ENCODE results near the gene CEP19. TPM values are rescaled to one million over a fixed set of nuclear protein-coding genes. Genes with fewer than 3 reads are reported as not detected.
"Not testable (repeated sequence)": the region's sequence is repeated elsewhere in the genome, so short reads cannot be mapped to it uniquely, and the experiment has no call there.

The CEP19 gene
- total RNA-seq, 4 donors from 2014 or later: 0.94 to 2.5 (median 1.2) TPM

DNA sequence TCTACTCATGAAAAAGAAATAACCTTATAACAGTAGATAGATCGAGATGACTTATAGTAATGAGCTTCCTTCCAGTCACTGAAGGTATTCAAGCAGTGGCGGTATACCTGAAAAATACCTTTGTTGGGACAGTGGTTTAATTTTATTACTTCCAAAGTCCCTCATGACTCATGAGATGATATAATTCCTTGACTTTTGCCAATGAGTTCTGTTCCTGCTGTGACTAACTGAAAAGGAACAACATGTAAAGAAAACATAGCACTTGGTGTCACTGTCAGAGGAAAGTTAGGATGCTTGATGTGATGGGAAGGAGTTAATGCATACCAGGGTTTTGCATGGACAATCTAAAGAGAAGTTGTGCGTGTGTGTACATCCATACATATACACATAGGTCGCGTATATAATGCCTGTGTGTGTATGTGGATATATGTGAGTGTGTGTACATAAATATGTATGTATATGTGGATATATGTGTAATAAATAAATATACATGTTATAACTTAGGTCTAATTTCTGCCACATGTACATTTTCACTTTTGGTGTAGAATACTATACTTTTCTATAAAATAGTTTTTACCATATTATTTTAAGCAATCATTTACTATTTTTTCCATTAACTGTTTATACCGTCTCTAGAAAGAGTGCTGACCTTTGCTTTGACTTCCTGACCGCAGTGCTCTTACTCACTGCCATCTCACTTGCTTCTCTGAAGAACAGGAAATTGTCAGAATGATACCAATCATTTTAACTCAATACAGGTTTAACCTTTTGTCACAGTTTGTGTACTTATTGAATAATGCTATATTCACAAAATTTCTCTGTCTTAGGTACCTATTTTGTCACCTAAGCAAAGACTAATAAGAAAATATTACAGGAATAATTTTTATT lies 15.0 kb upstream of the CEP19 start:
- ATAC-seq (ENCODE audit: low FRiP score) (no peak), DNase-seq (ENCODE audit: low spot score) (no peak)
- TF ChIP-seq, protein P1, sequence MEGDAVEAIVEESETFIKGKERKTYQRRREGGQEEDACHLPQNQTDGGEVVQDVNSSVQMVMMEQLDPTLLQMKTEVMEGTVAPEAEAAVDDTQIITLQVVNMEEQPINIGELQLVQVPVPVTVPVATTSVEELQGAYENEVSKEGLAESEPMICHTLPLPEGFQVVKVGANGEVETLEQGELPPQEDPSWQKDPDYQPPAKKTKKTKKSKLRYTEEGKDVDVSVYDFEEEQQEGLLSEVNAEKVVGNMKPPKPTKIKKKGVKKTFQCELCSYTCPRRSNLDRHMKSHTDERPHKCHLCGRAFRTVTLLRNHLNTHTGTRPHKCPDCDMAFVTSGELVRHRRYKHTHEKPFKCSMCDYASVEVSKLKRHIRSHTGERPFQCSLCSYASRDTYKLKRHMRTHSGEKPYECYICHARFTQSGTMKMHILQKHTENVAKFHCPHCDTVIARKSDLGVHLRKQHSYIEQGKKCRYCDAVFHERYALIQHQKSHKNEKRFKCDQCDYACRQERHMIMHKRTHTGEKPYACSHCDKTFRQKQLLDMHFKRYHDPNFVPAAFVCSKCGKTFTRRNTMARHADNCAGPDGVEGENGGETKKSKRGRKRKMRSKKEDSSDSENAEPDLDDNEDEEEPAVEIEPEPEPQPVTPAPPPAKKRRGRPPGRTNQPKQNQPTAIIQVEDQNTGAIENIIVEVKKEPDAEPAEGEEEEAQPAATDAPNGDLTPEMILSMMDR (IDR thresholded peaks at IDR 0.05): no peak

DNA sequence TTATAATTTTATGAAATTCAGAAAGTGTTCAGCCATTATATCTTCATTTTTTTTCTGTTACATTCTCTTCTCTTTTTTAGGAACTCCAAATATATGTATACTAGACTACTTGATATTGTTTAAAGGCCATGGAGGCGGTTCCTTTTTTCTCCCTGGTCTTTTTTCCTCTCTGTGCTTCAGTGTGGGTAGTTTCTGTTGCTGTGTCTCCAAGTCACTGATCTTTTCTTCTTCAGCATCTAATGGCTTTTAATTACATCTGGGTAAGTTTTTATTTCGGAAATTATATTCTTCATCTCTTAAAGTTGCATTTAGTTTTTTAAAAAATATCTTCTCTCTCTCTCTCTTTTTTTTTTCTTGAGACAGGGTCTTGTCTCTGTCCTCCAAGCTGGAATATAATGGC lies 9.0 kb upstream of the CEP19 start:
- ATAC-seq (ENCODE audit: low FRiP score): no peak
- no peak for DNase-seq (ENCODE audit: low spot score)
- TF ChIP-seq, protein P1 (IDR thresholded peaks at IDR 0.05): no peak

DNA sequence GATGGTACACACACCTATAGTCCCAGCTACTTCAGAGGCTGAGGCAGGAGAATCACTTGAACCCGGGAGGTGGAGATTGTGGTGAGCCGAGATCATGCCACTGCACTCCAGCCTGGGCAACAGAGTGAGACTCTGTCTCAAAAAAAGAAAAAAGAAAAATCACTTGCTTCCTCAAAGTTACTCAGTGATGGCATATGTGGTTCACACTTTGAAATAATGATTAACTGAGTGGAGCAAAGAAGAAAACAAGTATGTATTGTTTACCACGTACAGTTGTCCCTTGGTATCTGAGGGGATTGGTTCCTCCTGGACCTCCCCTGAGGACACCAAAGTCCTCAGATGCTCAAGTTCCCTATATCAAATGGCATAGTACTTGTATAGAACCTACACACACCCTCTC lies 5.1 kb upstream of the CEP19 start:
- not testable (repeated sequence) for DNase-seq (ENCODE audit: low spot score); ATAC-seq (ENCODE audit: low FRiP score)

DNA sequence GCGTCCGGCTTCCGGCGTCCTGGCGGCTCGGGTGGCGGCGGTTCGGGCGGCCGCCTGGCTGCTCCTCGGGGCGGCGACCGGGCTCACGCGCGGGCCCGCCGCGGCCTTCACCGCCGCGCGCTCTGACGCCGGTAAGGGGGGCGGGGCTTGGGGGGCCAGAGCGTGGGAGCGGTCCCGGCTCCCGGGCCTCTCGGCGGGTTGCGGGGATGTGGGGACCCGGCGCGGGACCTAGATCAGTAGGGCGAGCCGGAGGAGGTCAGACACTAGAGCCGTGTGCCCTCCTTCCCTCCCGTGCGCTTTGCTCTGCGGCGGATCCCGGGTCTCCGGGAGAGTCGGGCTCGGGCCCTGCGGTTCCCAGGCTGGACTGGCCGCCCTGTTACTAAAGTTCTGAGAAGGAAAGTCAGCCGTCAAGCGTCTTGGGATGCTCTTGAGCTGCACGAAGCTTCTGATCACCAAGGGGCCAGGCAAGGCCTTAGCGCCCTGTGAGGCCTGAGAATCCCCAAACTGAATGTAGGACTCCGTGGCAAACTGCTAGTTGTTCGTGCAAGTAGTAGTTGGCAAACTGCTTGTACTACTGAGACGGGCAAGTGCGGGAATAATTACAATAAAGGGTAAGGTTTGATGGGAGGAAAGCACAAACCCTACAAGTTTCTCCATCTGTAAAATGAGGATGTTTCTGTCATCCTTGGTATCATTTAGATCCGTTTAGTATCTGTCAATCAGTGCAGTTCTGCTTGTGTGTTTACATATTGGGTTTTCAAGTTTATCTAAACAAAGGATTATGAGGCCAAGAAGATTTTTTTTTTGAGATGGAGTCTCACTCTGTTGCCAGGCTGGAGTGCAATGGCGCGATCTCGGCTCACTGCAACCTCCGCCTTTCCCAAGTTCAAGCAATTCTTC lies 714 bp upstream of the CEP19 start:
- ATAC-seq (ENCODE audit: low FRiP score) (peak; percentile 90), DNase-seq (ENCODE audit: low spot score) (peak; percentile 38)
- TF ChIP-seq, protein P1 (IDR thresholded peaks at IDR 0.05): no peak

DNA sequence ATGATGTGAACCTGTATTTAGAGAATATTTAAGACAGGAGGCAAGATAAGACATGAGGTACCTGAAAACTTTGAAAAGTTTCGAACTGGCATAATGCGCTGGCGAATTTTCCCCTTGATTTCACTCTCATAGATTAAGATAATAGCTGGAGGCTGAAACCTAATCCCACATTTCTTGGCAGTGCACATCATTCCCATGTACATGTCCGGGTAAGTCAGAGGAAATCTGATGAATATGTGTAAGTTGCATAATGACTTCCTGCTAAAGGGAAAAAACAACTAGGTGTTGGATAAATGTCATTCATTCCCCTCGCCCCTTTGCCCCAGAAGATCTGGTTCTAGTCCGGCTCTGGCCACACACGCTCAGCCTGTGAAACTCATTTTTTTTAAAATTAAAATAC lies 3.6 kb downstream of the CEP19 start:
- ATAC-seq (ENCODE audit: low FRiP score): no peak
- TF ChIP-seq, protein P1 (IDR thresholded peaks at IDR 0.05): no peak
- DNase-seq (ENCODE audit: low spot score): no peak

DNA sequence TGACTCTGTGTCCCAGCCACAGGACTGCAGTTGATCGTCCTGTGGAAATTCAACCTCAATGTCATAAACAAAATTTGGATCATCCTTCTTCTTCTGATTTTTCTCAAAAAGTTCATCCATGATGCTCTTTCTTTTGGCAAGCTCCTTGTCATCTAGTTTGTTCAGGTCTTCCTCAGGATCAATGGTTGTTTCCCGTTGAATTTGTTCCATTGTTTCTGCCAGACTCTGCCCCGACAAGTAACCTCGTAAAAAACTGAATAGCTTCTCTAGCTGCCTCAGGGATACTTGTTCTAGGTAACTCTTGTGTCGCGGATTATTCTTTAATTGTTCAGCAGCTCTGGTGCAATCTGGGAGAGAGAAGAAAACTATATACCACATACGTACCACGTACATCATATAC lies 4.5 kb downstream of the CEP19 start:
- no peak for ATAC-seq (ENCODE audit: low FRiP score)
- DNase-seq (ENCODE audit: low spot score): no peak
- TF ChIP-seq, protein P1 (IDR thresholded peaks at IDR 0.05): no peak

DNA sequence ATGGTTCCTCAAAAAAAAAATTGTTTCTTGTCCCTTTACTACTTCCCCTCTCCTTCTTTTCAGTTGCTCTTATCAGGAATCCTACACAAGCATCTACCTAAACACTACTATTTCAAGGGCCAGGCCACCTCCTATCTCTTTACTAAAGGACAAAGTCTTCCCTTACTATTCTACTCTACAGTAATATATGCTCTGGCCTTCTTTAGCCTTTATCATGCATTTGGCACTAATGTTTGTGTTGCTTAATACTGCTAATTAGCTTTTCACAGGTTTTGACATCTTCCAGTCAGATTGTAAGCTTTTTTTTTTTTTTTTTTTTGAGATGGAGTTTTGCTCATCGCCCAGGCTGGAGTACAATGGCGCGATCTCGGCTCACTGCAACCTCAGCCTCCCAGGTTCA lies 5.3 kb downstream of the CEP19 start:
- TF ChIP-seq, protein P1 (IDR thresholded peaks at IDR 0.05): no peak
- no peak for ATAC-seq (ENCODE audit: low FRiP score)
- no peak for DNase-seq (ENCODE audit: low spot score)

Measured in omental fat pad (tissue), 4 donors.